ENCODE data around the gene NAT8. TPM values are rescaled to one million over a fixed set of nuclear protein-coding genes. Genes with fewer than 3 reads are reported as not detected.
"Not testable (repeated sequence)": the region's sequence is repeated elsewhere in the genome, so short reads cannot be mapped to it uniquely, and the experiment has no call there.

NAT8 gene, protein sequence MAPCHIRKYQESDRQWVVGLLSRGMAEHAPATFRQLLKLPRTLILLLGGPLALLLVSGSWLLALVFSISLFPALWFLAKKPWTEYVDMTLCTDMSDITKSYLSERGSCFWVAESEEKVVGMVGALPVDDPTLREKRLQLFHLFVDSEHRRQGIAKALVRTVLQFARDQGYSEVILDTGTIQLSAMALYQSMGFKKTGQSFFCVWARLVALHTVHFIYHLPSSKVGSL
- total RNA-seq (2022), result not detected in 2 replicates
- percentile 19 among the genes with signal in this experiment for Bru-seq, nascent RNA
- percentile 21 among the genes with signal in this experiment for BruChase-seq, experiment 1, labeled RNA remaining after a 2-hour chase
- BruChase-seq, experiment 2, labeled RNA remaining after a 6-hour chase, result not detected
- long read RNA-seq, partial matches to known transcripts, result 0 of 1 reads
- long read RNA-seq, other reads (novel, unspliced or antisense), result 0 of 1 reads

DNA sequence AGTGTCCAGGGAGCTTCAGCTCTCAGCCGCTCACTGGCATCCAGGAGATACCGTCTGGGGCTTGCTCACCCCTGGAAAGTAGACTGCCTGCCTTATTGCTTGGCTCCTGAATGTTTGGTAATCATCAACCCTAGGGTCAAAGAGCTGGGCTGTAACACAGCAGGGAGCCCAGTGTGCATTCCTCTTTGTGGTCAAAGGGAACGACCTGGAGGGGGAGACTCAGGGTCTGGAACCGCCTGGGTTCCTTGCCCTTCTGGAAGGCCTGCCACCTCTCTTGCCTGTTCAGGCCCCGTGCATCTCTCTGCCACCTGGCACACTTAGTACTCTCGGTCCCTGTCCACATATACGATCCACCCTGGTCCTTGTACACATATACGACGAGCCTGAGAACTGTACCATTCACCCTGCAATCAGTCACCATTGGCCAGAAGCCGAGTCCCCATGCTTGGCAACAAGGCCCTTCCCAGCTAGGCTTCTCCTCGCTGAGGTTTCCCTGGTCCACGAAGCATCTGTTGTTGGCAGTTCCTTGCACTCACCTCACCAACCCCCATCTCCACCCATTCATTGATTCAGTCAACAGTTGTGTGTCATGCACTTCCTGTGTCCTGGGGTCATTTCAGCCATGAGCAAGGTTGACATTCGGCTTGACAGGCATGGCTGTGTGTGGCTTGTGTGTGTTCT, at the start of gene NAT8:
NAT8 (minus strand) TSS at position 85 of the 681 bp plus-strand sequence. CDS start 794 bp downstream, outside the sequence.
- Histone ChIP-seq H3K4me3 (ENCODE audit: low read depth, low read length) (no peak within 1 kb of the TSS), H3K4me1 (no peaks in the 10 kb centered on the region), H3K9me3 (no peaks in the 10 kb centered on the region), H3K27me3 (replicated peaks; ENCODE audit: control insufficient read depth, insufficient read depth, low read length) (no peaks in the 10 kb centered on the region), H3K36me3 (ENCODE audit: control insufficient read depth, insufficient read depth, low read length) (no peaks in the 10 kb centered on the region)
- H3K4me1 Mint-ChIP-seq (ENCODE audit: low read depth, unreplicated experiment), result no peaks in the 10 kb centered on the region
- POLR2A ChIA-PET, result no interaction called here
- H3K4me3 Mint-ChIP-seq (ENCODE audit: unreplicated experiment), result no peak within 1 kb of the TSS
- no peak within 1 kb of the TSS for H3K27ac Mint-ChIP-seq (ENCODE audit: unreplicated experiment)
- TF ChIP-seq, protein P1, sequence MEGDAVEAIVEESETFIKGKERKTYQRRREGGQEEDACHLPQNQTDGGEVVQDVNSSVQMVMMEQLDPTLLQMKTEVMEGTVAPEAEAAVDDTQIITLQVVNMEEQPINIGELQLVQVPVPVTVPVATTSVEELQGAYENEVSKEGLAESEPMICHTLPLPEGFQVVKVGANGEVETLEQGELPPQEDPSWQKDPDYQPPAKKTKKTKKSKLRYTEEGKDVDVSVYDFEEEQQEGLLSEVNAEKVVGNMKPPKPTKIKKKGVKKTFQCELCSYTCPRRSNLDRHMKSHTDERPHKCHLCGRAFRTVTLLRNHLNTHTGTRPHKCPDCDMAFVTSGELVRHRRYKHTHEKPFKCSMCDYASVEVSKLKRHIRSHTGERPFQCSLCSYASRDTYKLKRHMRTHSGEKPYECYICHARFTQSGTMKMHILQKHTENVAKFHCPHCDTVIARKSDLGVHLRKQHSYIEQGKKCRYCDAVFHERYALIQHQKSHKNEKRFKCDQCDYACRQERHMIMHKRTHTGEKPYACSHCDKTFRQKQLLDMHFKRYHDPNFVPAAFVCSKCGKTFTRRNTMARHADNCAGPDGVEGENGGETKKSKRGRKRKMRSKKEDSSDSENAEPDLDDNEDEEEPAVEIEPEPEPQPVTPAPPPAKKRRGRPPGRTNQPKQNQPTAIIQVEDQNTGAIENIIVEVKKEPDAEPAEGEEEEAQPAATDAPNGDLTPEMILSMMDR (IDR thresholded peaks at IDR 0.05; ENCODE audit: insufficient read depth in 1 of 2, low read depth in 1 of 2, low read length in 1 of 2, severe bottlenecking in 1 of 2, unreplicated experiment in 1 of 2), result no peak
- BruUV-seq (replicated peaks), result no TSS peak
- DNase-seq, result peak in 1 of 2 experiments; percentile 45
- intact Hi-C loops (cut with micrococcal nuclease; ENCODE audit: unreplicated experiment), result no loop called here
- peaks cover 12% of the 10 kb centered on the region for H3K9me3 Mint-ChIP-seq (ENCODE audit: unreplicated experiment)
- peaks cover 8% of the 10 kb centered on the region for H3K27me3 Mint-ChIP-seq (ENCODE audit: insufficient read depth, unreplicated experiment)
- CTCF ChIA-PET, result no interaction called here
- no peaks in the 10 kb centered on the region for H3K36me3 Mint-ChIP-seq (ENCODE audit: insufficient read depth, unreplicated experiment)

DNA sequence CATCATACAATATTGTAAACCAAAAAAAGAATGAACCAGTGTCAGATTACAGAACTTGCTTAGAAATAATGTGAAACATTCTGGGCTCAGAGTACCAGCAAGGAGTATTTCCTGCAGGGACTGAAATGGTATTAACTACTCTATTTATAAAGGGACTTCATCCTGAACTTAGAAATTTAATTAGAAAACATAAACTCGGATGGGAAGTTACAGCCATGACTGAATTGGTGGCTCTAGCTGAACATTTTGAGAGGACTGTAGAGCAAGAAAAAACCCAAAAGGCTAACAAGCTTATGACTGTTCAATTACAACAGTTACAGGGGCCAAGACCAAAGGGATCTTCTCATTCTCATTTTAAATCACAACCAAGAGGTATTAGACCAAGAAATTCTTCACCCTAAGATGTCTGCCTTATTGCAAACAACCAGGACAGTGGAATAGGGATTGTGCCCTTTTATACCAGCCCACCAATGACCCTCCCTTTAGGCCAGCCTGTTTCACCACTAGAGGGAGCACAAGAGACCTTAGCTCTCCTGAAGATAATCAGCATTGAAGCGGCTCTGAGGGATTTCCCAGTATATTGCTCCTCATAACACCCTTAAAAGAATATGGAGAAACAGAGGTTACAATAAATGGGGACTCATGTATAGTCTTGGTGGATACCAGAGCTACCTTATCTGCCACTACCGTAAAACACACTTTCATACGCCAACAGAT, 48.3 kb upstream of the NAT8 start:
- H3K4me3 Mint-ChIP-seq (ENCODE audit: unreplicated experiment); H3K27me3 ChIP-seq (replicated peaks; ENCODE audit: control insufficient read depth, insufficient read depth, low read length); H3K27ac Mint-ChIP-seq (ENCODE audit: unreplicated experiment); POLR2A ChIA-PET; H3K9me3 ChIP-seq; H3K36me3 ChIP-seq (ENCODE audit: control insufficient read depth, insufficient read depth, low read length); H3K4me3 ChIP-seq (ENCODE audit: low read depth, low read length); BruUV-seq (replicated peaks); H3K4me1 ChIP-seq; H3K9me3 Mint-ChIP-seq (ENCODE audit: unreplicated experiment); H3K27me3 Mint-ChIP-seq (ENCODE audit: insufficient read depth, unreplicated experiment); H3K36me3 Mint-ChIP-seq (ENCODE audit: insufficient read depth, unreplicated experiment): not testable (repeated sequence)
- TF ChIP-seq, protein P1 (IDR thresholded peaks at IDR 0.05; ENCODE audit: insufficient read depth in 1 of 2, low read depth in 1 of 2, low read length in 1 of 2, severe bottlenecking in 1 of 2, unreplicated experiment in 1 of 2), result peak in 1 of 2 experiments; percentile 58
- H3K4me1 Mint-ChIP-seq (ENCODE audit: low read depth, unreplicated experiment), result peaks cover 15% of the 10 kb centered on the region
- CTCF ChIA-PET, result interaction anchor here (1.9 kb wide), 1 partner anchor 10 kb away, joined by 6 read pairs; no protein-coding TSS in a partner anchor
- DNase-seq, result peak in 1 of 2 experiments; percentile 46
- intact Hi-C loops (cut with micrococcal nuclease; ENCODE audit: unreplicated experiment), result loop anchor here (2.0 kb wide), 1 partner anchor 60 kb away; no protein-coding TSS in a partner anchor

DNA sequence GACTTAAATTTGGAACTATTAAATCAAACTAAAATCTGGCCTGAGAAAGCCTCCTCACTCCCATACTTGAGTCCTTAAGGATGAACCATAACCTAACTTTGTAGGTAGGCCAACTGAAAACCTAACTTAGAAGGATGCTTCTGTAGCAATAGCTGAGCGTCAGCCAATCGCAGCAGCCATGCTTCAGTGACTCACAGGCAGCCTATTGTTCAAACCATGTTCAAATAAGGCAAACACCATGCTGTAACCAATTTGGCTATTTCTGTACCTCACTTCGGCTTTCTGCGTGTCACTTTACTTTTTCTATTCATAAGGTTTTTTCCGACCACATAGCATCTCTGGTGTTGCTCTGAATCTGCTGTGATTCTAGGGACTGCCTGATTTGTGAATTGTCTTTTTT, 46.3 kb upstream of the NAT8 start:
- H3K4me1 Mint-ChIP-seq (ENCODE audit: low read depth, unreplicated experiment), result peaks cover 16% of the 10 kb centered on the region
- H3K9me3 ChIP-seq; BruUV-seq (replicated peaks); H3K27ac Mint-ChIP-seq (ENCODE audit: unreplicated experiment); H3K27me3 Mint-ChIP-seq (ENCODE audit: insufficient read depth, unreplicated experiment); H3K27me3 ChIP-seq (replicated peaks; ENCODE audit: control insufficient read depth, insufficient read depth, low read length); POLR2A ChIA-PET; H3K9me3 Mint-ChIP-seq (ENCODE audit: unreplicated experiment); DNase-seq; H3K36me3 ChIP-seq (ENCODE audit: control insufficient read depth, insufficient read depth, low read length); H3K4me3 Mint-ChIP-seq (ENCODE audit: unreplicated experiment); H3K4me1 ChIP-seq; intact Hi-C loops (cut with micrococcal nuclease; ENCODE audit: unreplicated experiment); H3K36me3 Mint-ChIP-seq (ENCODE audit: insufficient read depth, unreplicated experiment); H3K4me3 ChIP-seq (ENCODE audit: low read depth, low read length): not testable (repeated sequence)
- CTCF ChIA-PET, result interaction anchor here (0.7 kb wide), 1 partner anchor 11 kb away, joined by 4 read pairs; no protein-coding TSS in a partner anchor

Measured in Caco-2 (cell line).